NK-92 treated with Interleukin-12 subunit alpha and Interleukin-12 subunit beta, amount 100 ng/mL, for 24 hours (cell line): Measurements from ENCODE around the gene ARAP3.
"Not testable (repeated sequence)": the region's sequence is repeated elsewhere in the genome, so short reads cannot be mapped to it uniquely, and the experiment has no call there.

Source experiments
- DNase-seq: peaks from one replicate; lab custom pipeline; 2025; lab: John Stamatoyannopoulos, UW

ARAP3 gene

GRCh38 chr5:141617682-141618029, 64.4 kb downstream of the ARAP3 start:
- DNase-seq, result no peak

- no peak for DNase-seq
Observed at GRCh38 chr5:141617128-141617527, 64.9 kb downstream of the ARAP3 start.

DNA sequence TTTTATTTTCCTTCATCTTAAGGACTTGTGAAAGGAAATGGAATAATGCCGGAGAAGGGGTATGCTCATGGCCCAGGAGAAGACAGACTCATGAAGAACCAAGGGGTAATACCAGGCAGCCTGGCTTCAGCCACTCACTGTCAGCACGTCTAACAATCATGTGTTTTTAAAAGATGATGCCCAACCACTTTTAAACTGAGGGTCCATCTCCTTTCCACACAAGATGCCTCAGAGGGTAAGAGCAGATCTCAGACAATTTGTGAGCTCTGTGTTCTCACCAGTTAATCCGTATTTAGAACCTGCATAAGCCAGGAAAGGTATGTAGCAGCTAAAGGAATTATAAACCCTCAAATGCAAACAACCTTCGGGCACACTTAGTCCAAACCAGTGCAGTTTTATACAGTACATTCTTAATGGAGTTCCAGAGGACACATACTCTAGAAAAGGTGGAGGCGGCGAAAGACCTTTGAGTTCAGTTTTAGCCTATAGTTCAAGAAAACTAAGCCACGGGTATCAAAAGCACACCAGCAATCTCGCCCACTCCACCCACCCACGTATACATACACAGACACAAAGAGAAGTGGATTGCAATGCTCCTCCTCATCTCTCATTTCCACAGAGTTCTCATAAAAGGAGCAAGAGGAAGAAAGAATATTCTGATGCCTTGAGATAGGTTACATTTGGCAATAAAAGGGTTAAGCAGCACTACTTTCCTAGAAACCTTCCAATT, 65.9 kb downstream of the ARAP3 start:
- no peak for DNase-seq

GRCh38 chr5:141613344-141613743, 68.7 kb downstream of the ARAP3 start:
- no peak for DNase-seq

- DNase-seq, result no peak
Observed at GRCh38 chr5:141611289-141611688, 70.7 kb downstream of the ARAP3 start.

DNA sequence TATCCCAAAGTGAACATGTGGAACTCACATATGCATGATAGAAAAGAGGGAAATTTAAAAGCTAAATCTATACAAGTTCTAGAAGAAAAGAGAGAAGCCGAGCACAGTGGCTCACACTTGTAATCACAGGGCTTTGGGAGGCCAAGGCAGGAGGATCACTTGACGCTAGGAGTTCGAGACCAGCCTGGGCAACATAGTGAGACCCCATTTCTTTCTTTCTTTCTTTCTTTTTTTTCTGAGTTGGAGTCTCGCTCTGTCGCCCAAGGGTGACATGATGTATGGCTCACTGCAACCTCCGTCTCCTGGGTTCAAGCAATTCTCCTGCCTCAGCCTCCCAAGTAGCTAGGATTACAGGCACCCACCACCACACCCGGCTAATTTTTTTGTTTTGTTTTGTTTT, 72.1 kb downstream of the ARAP3 start:
- DNase-seq, result not testable (repeated sequence)

DNA sequence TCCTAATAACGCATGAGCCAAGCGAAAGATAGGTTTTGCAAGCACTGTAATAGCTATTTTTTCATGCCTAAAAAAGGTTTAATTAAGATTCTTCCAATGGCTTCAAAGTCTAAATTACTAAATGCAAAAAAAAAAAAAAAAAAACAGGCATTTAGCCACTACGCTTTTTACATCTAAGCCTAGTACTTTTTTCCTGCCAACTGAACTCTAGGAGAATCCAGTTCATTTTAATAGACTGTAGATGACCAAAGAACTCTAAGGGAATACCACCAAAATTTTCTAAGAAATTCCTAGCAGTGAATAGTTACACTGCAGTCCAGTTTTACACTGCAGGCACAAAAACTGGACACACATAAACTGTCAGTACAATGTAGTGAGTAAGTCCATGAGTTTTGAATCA, 73.0 kb downstream of the ARAP3 start:
- no peak for DNase-seq

DNA sequence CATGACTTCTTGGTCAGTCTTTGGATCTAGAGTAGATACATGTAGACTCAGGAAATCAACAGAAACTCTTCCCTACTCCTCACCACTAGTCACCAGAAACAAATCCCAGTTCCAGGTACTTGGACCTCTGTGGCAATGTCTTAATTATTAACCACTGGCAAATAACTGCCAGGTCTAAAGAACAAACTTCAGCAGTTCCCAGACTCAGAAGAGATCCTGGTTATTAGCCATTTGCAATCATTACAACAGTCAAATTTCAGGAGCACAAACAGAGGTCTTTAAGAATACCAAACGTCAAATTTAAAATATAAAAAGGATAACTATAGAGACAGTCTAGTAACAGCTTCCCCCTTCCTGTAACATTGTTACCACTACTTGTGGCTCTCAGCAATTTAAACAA, 73.5 kb downstream of the ARAP3 start:
- no peak for DNase-seq

DNA sequence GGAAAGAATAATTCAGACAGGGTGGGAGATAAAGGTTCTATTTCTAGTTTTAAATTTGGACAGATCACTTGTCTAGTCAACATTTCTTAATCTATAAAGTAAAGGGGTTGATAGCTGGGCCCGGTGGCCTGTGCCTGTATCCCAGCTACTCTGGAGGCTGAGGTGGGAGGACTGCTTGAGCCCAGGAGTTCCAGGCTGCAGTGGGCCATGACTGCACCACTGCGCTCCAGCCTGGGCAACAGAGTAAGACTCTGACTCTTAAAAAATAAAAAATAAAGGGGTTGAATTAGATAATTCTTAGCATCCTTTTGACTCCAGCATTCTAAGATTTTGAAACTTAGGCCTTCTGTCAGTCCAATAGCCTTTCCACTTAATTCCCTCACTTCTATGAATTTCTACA, 74.0 kb downstream of the ARAP3 start:
- DNase-seq, result no peak

GRCh38 chr5:141605523-141606277, 76.3 kb downstream of the ARAP3 start:
- DNase-seq, result peak; percentile 63

- peak; percentile 43 for DNase-seq
Observed at GRCh38 chr5:141603923-141604717, 77.9 kb downstream of the ARAP3 start.
